ENCODE data around the gene POLD1. TPM values are rescaled to one million over a fixed set of nuclear protein-coding genes. Genes with fewer than 3 reads are reported as not detected.

POLD1 gene
- total and polyA plus RNA-seq, 2 of the 13 experiments (the other 11 are each of a cell fraction or from before 2014, with no cell fraction given), result 17.4 to 54.0 TPM

- TF ChIP-seq PHF8 (CRISPR knock-in tag; IDR thresholded peaks at IDR 0.05) (peak; percentile 50; the same call in 1 of the 2 replicates), TBL1XR1 (IDR thresholded peaks at IDR 0.05; ENCODE audit: borderline replicate concordance, low read length, partially characterized antibody) (no peak), FOXK2 (IDR thresholded peaks at IDR 0.05) (no peak), ZMAT5 (CRISPR knock-in tag; IDR thresholded peaks at IDR 0.05; ENCODE audit: borderline replicate concordance, low read depth) (no peak), PBX2 (CRISPR knock-in tag; IDR thresholded peaks at IDR 0.05) (no peak), EHMT2 (IDR thresholded peaks at IDR 0.05; ENCODE audit: borderline replicate concordance, low read depth, low read length) (no peak), KMT2A (CRISPR knock-in tag; IDR thresholded peaks at IDR 0.05) (no peak), ZNF12 (CRISPR knock-in tag; IDR thresholded peaks at IDR 0.05) (no peak; the same call in 1 of the 2 replicates), ZNF574 (CRISPR knock-in tag; IDR thresholded peaks at IDR 0.05) (peak; percentile 53), BRD4 (CRISPR knock-in tag; IDR thresholded peaks at IDR 0.05) (peak; percentile 21; the same call in 1 of the 2 replicates), ZNF672 (CRISPR knock-in tag; IDR thresholded peaks at IDR 0.05) (no peak), YEATS2 (CRISPR knock-in tag; IDR thresholded peaks at IDR 0.05; ENCODE audit: borderline replicate concordance) (no peak), RNF2 (conservative IDR thresholded peaks at IDR 0.05; ENCODE audit: low read depth) (no peak), ZNF230 (CRISPR knock-in tag; IDR thresholded peaks at IDR 0.05) (no peak), PPARG (CRISPR knock-in tag; conservative IDR thresholded peaks at IDR 0.05) (no peak), MYPOP (CRISPR knock-in tag; IDR thresholded peaks at IDR 0.05) (no peak), IRF9 (CRISPR knock-in tag; IDR thresholded peaks at IDR 0.05; ENCODE audit: borderline replicate concordance) (no peak), PCBP1 (IDR thresholded peaks at IDR 0.05; ENCODE audit: borderline replicate concordance, low read depth, low read length) (no peak), KMT2B (CRISPR knock-in tag; IDR thresholded peaks at IDR 0.05) (no peak), ZMAT3 (CRISPR knock-in tag; conservative IDR thresholded peaks at IDR 0.05) (no peak), ZNF619 (CRISPR knock-in tag; IDR thresholded peaks at IDR 0.05) (no peak), NR2F2 (IDR thresholded peaks at IDR 0.05; ENCODE audit: borderline replicate concordance, low read depth) (no peak), ZNF839 (CRISPR knock-in tag; IDR thresholded peaks at IDR 0.05; ENCODE audit: borderline replicate concordance) (no peak), SP5 (CRISPR knock-in tag; IDR thresholded peaks at IDR 0.05; ENCODE audit: borderline replicate concordance, low read depth) (no peak), SSRP1 (CRISPR knock-in tag; IDR thresholded peaks at IDR 0.05) (no peak)
Observed at GRCh38 chr19:50349277-50350057, 34.7 kb upstream of the POLD1 start (continued).

Measured in HepG2 (cell line).